SW480 (cell line): ENCODE data around the gene SPATA3.
"Not testable (repeated sequence)": the region's sequence is repeated elsewhere in the genome, so short reads cannot be mapped to it uniquely, and the experiment has no call there.

Experiments used
- DNase-seq: peaks from one replicate; pipeline ENCODE4 v3.0.0-alpha.2; 2016; ENCODE audit warnings: low spot score

Gene SPATA3

DNA sequence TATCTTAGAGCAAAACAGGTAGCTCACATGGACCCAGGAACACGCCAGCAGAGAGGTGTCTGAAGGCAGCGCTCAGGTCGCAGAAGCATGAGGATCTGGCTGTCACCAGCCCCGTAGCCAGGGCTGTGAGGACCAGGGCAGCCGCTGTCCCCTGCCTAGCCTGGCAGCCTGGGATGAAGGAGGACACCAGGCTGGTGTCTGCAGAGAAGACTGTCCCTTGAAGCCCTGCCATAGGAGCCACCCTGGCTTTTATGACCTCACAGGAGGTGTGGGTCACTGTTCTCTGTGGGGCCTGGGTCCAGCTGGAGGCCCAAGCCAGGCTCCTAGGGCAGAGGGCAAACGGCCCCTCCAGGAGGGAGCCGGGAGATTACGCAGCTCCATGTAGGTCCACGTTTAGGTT is at the start of gene SPATA3:
SPATA3 (plus strand) TSS at position 301 of the 400 bp plus-strand sequence. CDS start 113 bp downstream, outside the sequence.
- no peak for DNase-seq

GRCh38 chr2:230946429-230947234 is 49.3 kb upstream of the SPATA3 start:
- no peak for DNase-seq

- DNase-seq: no peak
These were observed 48.7 kb upstream of the SPATA3 start for GRCh38 chr2:230947235-230947576.

- no peak for DNase-seq
These were observed 48.0 kb upstream of the SPATA3 start for GRCh38 chr2:230947908-230948365.

DNA sequence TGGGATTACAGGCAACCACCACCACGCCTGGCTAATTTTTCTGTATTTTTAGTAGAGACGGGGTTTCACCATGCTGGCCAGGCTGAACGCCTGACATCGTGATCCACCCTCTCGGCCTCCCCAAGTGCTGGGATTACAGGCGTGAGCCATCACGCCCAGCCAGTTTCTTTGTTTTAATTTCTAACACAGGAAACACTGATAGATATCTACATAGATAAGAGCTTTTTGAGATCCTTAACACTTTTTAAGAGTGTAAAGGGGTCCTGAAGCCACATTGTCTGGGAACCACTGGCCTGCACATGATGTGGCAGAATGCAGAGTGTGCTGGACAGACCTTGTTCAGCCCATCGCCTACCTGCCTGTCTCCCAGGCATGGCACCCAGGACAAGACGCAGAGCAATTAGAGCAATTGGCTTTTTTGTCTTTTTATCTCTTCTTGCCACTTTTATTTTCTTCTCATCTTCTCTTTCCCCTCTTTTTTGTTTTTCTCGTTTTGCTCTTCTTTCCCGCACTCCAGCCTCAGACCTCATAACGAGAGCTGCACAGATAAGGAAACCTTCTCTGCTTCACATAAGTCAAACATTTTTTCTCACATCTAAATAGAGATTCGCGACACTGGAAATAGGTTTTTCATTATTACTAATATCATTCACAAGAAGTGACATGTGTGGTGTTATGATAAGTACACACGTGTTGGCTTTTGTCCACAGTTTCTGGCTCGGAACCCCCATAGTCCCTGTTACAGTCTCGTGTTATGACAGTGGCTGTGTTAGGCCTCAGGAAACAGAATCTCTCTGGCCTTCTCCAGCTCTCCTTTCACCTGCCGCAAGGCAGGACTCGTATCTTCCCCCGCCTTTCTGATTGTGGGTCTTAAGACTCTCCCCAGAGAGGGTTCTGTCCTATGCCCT is 45.7 kb upstream of the SPATA3 start:
- DNase-seq: no peak

DNA sequence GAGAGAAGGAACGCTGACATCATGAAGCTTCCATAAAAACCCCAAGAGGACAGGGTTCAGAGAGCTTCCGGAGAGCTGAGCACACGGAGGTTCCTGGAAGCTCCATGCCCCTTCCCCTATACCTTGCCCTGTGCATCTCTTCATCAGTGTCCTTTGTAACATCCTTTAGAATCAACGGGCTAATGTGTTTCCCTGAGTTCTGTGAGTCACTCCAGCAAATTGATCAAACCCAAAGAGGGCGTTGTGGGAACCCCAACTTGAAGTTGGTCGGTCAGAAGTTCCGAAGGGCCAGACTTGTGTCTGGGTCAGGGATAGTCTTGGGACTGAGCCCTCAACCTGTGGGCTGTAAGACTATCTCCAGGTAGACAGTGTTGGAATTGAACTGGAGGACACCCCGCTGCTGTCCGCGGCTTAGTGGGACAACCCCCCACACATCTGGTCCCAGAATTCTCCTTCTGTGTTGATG is 45.0 kb upstream of the SPATA3 start:
- DNase-seq: no peak

DNA sequence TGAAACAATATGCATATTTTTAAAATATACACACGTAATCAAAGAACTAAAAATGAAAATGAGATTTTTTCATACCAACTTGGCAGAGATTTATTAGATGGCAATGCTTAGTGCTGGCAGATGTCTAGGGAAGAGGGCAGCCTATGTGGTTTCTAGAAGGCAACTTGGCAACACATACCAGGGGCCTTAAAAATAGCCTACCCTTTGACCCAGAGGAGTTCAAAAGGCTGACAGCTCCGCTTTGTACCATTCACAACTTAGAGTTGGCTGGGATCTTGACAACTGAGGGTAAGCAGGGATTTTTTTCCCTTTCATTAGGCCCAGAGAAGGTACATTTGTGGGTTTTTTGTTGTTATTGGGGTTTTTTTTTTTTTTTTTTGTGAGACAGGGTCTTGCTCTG is 44.5 kb upstream of the SPATA3 start:
- DNase-seq: no peak

DNA sequence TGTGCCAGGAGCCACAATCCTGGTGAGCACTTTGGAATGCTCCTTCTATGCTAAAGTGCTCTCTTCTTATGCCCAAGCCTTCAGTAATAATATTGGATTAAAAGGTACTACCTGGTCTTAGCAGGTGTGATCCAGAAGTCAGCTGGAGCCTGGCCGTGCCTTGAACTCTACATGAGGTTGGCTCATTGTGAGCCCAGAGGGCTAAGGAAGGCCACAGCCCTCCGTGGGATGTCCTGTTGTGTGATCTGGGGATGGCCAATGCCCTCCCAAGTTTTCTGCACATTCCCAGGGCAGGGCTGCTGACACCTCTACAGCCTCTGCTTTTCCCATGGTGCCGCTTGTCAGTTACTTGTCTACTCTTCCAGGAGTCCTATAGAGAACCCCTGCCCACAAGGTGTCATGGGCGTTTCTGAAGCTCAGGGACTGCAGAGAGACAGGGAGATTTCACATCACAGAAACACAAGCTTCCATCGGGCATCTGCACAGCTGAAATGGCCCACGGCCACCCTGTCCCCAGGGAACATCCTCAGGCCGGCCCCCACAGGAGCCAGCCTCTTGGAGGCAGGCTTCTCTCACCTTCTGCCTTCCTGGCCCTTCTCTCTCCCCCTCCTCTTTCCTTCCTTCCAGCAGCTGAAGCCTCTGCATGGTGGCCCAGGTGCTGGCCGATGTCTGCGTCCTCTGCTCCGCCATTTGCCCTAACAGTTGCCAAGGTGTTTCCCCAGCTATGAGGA is 43.5 kb upstream of the SPATA3 start:
- DNase-seq: no peak

GRCh38 chr2:230953845-230954244 is 42.1 kb upstream of the SPATA3 start:
- DNase-seq: no peak

- no peak for DNase-seq
These were observed 41.2 kb upstream of the SPATA3 start for GRCh38 chr2:230954746-230955145.

- DNase-seq: no peak
These were observed 40.7 kb upstream of the SPATA3 start for GRCh38 chr2:230955163-230955737.

DNA sequence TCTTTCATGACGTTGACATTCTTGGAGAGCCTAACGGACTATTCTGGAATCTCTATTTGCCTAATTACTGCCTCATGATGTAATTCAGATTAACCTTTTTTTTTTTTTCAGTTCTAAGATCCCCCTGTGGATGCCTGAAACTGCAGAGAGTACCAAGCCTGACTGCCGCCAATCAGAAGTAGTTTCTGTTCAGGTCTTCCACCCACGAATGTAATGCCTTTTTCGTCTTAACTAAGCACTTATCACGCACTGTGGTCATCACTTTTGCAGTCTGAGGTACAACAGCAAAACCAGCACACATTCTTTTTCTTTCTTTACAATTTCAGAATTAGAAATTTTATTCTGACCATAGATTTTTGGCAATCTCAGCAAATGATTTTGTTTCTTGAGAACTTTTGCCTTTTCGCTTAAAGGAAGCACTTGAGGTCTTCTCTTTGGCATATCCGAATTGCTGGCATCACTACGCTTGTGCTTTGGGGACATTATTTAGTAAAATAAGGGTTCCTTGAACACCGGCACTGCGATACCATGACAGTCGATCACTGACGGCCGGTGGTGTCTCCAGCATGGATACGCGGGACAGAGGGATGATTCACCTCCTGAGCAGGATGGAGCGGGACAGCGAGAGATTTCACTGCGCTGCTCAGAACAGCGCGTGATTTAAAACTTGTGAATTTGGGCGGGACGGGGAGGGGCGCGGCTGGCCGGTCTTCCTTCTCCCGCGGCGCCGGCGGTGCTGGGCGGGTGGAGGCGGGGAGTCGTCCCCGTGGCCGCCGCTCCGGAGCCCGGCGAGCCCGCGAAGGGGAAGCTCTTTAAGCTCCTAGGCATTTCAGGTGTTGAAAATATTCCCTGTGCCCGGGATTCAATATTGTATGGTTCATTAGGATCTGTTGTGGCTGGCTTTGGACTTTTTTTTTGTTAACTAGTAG is 38.8 kb upstream of the SPATA3 start:
- peak; percentile 72 for DNase-seq

DNA sequence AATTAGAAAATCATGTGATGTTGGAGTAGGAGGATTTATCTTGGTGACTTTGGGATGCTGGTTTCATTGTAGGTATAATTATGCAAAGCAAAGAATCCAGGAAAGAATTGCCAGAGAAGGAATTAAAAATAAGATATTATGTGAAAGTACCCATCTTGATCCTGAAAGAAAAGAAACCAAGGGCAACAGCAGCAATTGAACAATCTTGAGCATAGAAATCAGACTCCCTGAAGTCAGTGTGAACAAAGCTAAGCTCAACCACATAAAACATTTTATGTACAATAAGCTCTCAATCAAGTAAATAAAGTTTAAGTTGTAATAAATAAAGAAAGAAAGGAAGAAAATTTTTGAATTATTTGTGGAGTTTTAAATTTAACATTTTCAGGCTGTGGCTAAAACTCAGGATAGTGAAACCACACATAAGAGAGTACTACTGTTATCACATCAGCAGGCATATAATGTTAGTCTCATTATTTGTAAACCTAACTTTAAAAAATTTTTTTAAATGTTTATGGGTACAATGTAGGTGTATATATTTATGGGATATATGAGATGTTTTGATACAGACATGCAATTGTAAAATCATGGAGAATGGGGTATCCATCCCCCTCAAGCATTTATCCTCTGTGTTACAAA is 38.0 kb upstream of the SPATA3 start:
- DNase-seq: no peak

GRCh38 chr2:230958820-230959756 is 36.8 kb upstream of the SPATA3 start:
- no peak for DNase-seq

DNA sequence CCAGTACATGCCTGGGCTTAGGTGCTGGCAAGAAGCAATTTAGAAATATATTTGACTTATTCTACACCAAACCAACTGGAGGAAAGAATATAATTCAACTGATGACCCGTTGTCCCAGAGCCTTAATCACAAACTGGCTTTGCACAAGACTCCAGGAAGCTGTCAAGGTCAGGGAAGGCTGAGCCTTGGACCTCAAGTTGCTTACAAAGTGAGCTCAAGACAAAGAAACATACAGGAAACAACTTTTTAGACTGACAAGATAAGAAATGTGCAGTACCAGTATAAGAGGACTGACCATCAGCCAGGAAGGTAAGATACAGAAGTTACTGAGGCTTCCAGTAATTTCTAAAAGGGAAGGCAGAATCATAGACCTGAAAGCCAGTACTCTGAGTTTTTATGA is 35.9 kb upstream of the SPATA3 start:
- DNase-seq: no peak

- DNase-seq: peak; percentile 51
These were observed 34.8 kb upstream of the SPATA3 start for GRCh38 chr2:230961091-230961491.

- DNase-seq: no peak
These were observed 31.7 kb upstream of the SPATA3 start for GRCh38 chr2:230964136-230964730.

DNA sequence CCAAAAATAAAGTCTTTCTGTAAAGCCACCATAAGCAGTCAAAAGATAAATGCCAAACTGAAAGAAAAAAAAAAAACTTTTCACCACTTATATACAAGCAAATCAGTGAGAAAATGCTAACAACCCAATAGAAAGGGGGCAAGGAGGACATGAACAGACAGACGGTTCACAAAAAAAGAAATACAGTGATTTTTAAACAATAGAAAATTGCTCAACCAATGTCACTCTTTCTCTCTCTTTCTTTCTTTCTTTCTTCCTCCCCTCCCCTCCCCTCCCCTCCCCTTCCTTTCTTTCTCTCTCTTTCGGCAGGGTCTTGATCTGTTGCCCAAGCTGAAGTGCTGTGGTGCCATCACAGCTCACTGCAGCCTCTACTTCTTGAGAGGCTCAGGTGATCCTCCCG is 28.8 kb upstream of the SPATA3 start:
- DNase-seq: no peak

DNA sequence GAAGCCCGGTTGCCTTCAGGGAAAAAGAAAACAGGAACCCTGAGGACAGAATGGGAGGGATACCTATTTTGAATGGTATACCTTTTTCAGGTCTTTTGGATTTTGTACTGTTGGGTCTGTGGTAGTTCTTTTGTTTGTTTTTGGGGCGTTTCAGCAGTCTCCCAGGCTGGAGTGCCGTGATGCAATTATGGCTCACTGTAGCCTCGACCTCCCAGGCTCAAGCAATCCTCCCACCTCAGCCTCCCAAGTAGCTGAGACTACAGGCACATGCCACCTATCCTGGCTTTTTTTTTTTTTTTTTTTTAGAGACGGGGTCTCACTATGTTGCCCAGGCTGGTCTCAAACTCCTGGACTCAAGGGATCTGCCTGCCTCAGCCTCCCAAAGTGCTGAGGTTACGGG is 27.6 kb upstream of the SPATA3 start:
- not testable (repeated sequence) for DNase-seq
